Skeletal muscle satellite cell (primary cell): ENCODE measurements around the gene SPINK4.

ENCODE experiments used
- H3K27me3 ChIP-seq: 2 replicates; pipeline ENCODE4 v1.7.0; 2013; ENCODE audit warnings: low read length; ENCODE audit not compliant: control insufficient read depth, insufficient read depth
- H3K36me3 ChIP-seq: 2 replicates; pipeline ENCODE4 v1.7.0; 2013; ENCODE audit warnings: mild to moderate bottlenecking, control low read depth, low read length; ENCODE audit not compliant: insufficient read depth
- H3K4me1 ChIP-seq: 2 replicates; pipeline ENCODE4 v1.7.0; 2013; ENCODE audit warnings: low read length; ENCODE audit not compliant: control insufficient read depth, insufficient read depth
- H3K4me2 ChIP-seq: 2 replicates; pipeline ENCODE4 v1.7.0; 2013; ENCODE audit warnings: mild to moderate bottlenecking, low read length
- H3K4me3 ChIP-seq: 2 replicates; pipeline ENCODE4 v1.7.0; 2013; ENCODE audit warnings: low read length
- H3K9ac ChIP-seq: 2 replicates; pipeline ENCODE4 v1.7.0; 2013; ENCODE audit warnings: mild to moderate bottlenecking, low read depth, low read length, moderate library complexity
- H3K9me3 ChIP-seq: replicated peaks from 2 replicates; pipeline ENCODE4 v1.7.0; 2013; ENCODE audit warnings: mild to moderate bottlenecking, control low read depth, low read length

SPINK4 gene

GRCh38 chr9:33285502-33285901 is 45.5 kb downstream of the SPINK4 start:
- Histone ChIP-seq H3K36me3 (peaks cover 22% of the 10 kb centered on the region), H3K4me2 (no peak overlapping the region), H3K4me3 (no peak overlapping the region), H3K9me3 (no peaks in the 10 kb centered on the region), H3K4me1 (peaks cover 9% of the 10 kb centered on the region), H3K9ac (no peak overlapping the region), H3K27me3 (no peaks in the 10 kb centered on the region)

- Histone ChIP-seq H3K36me3 (peaks cover 12% of the 10 kb centered on the region), H3K9me3 (no peaks in the 10 kb centered on the region), H3K9ac (no peak overlapping the region), H3K4me3 (no peak overlapping the region), H3K27me3 (no peaks in the 10 kb centered on the region), H3K4me1 (peaks cover 18% of the 10 kb centered on the region), H3K4me2 (no peak overlapping the region)
Measured at GRCh38 chr9:33287087-33287490, 47.1 kb downstream of the SPINK4 start.

- Histone ChIP-seq H3K4me2 (no peak overlapping the region), H3K9ac (no peak overlapping the region), H3K4me3 (no peak overlapping the region), H3K4me1 (peaks cover 27% of the 10 kb centered on the region), H3K9me3 (no peaks in the 10 kb centered on the region), H3K36me3 (peaks cover 15% of the 10 kb centered on the region), H3K27me3 (no peaks in the 10 kb centered on the region)
Measured at GRCh38 chr9:33288235-33288634, 48.3 kb downstream of the SPINK4 start.

GRCh38 chr9:33288828-33289483 is 49.0 kb downstream of the SPINK4 start:
- Histone ChIP-seq H3K4me3 (no peak overlapping the region), H3K36me3 (peaks cover 20% of the 10 kb centered on the region), H3K9me3 (no peaks in the 10 kb centered on the region), H3K9ac (peak overlapping the region; percentile 98), H3K27me3 (no peaks in the 10 kb centered on the region), H3K4me2 (no peak overlapping the region), H3K4me1 (peaks cover 27% of the 10 kb centered on the region)

GRCh38 chr9:33289496-33289895 is 49.5 kb downstream of the SPINK4 start:
- Histone ChIP-seq H3K36me3 (peaks cover 25% of the 10 kb centered on the region), H3K4me2 (peak overlapping the region; percentile 89), H3K9ac (peak overlapping the region; percentile 98), H3K27me3 (no peaks in the 10 kb centered on the region), H3K9me3 (no peaks in the 10 kb centered on the region), H3K4me1 (peaks cover 27% of the 10 kb centered on the region), H3K4me3 (peak overlapping the region; percentile 83)

- Histone ChIP-seq H3K27me3 (no peaks in the 10 kb centered on the region), H3K4me1 (peaks cover 27% of the 10 kb centered on the region), H3K9ac (peak overlapping the region; percentile 98), H3K4me3 (peak overlapping the region; percentile 83), H3K4me2 (peak overlapping the region; percentile 89), H3K36me3 (peaks cover 29% of the 10 kb centered on the region), H3K9me3 (no peaks in the 10 kb centered on the region)
Measured at GRCh38 chr9:33289936-33290246, 49.9 kb downstream of the SPINK4 start.

GRCh38 chr9:33290247-33291030 is 50.5 kb downstream of the SPINK4 start, which contains the start of gene NFX1:
Gene NFX1, plus strand, starts transcription at chr9:33290516. Its CDS starts 57 bp downstream, at chr9:33290573.
- Histone ChIP-seq H3K4me1 (peaks cover 27% of the 10 kb centered on the region), H3K4me2 (peak within 1 kb of the TSS; percentile 89), H3K27me3 (no peaks in the 10 kb centered on the region), H3K36me3 (peaks cover 35% of the 10 kb centered on the region), H3K9me3 (no peaks in the 10 kb centered on the region), H3K9ac (peak within 1 kb of the TSS; percentile 98), H3K4me3 (peak within 1 kb of the TSS; percentile 83)

GRCh38 chr9:33291031-33291397 is 51.0 kb downstream of the SPINK4 start:
- H3K9me3 ChIP-seq: no peaks in the 10 kb centered on the region
- peaks cover 27% of the 10 kb centered on the region for H3K4me1 ChIP-seq
- H3K9ac ChIP-seq: peak overlapping the region; percentile 98
- H3K4me2 ChIP-seq: peak overlapping the region; percentile 89
- no peaks in the 10 kb centered on the region for H3K27me3 ChIP-seq
- peaks cover 38% of the 10 kb centered on the region for H3K36me3 ChIP-seq
- peak overlapping the region; percentile 83 for H3K4me3 ChIP-seq

GRCh38 chr9:33291901-33292300 is 51.9 kb downstream of the SPINK4 start:
- H3K9ac ChIP-seq: no peak overlapping the region
- no peak overlapping the region for H3K4me3 ChIP-seq
- peak overlapping the region; percentile 36 for H3K4me2 ChIP-seq
- H3K4me1 ChIP-seq: peaks cover 27% of the 10 kb centered on the region
- H3K27me3 ChIP-seq: no peaks in the 10 kb centered on the region
- no peaks in the 10 kb centered on the region for H3K9me3 ChIP-seq
- peaks cover 46% of the 10 kb centered on the region for H3K36me3 ChIP-seq

- Histone ChIP-seq H3K27me3 (no peaks in the 10 kb centered on the region), H3K4me3 (no peak overlapping the region), H3K4me1 (peaks cover 35% of the 10 kb centered on the region), H3K9me3 (no peaks in the 10 kb centered on the region), H3K9ac (no peak overlapping the region), H3K4me2 (no peak overlapping the region), H3K36me3 (peaks cover 64% of the 10 kb centered on the region)
Measured at GRCh38 chr9:33293782-33294181, 53.8 kb downstream of the SPINK4 start.

- peaks cover 75% of the 10 kb centered on the region for H3K36me3 ChIP-seq
- no peaks in the 10 kb centered on the region for H3K27me3 ChIP-seq
- H3K9ac ChIP-seq: no peak overlapping the region
- no peak overlapping the region for H3K4me2 ChIP-seq
- no peaks in the 10 kb centered on the region for H3K9me3 ChIP-seq
- no peak overlapping the region for H3K4me3 ChIP-seq
- peaks cover 26% of the 10 kb centered on the region for H3K4me1 ChIP-seq
Measured at GRCh38 chr9:33294670-33295432, 54.9 kb downstream of the SPINK4 start.
